Activated CD4-positive, alpha-beta T cell treated with anti-CD3 and anti-CD28 coated beads, Interleukin-2, Interleukin-4, amounts not matched to agents 100 ng/mL and 50 ng/mL, durations not matched to agents 16 hours and 8 hours (primary cell): Measurements from ENCODE around the gene GLS.

Experiments used
- DNase-seq: peaks from one replicate; pipeline ENCODE4 v3.0.0-alpha.2; 2020; ENCODE audit warnings: low spot score

Gene GLS

DNA sequence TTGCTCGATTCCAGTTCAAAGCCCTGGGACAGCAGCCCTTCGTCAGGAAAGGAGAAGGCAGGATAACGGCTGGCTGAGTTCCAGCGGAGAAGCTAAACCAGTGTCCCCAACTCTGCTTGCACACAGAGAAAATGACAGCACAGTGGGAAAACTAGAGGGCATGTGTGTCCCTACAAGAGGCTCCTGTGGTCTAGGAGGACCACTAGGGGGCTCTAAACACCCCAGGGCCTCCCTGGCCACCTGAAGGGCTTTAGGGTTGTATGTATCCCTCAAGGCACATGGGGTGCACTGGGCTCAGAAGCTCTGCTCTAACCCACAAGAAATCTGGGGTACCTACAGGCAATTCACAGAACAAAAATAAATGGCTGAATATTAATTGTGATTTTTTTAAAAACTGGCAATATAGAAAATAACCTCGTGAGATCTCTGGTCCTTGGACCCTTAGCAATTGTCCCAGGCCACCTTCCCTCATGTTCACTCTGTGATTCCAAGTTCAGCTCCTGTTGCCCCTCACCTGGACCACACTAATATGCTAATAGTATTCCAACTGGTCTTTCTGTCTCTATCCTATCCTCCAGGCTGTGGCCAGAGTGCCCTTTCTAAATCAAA lies 115.8 kb downstream of the GLS start:
- DNase-seq, result no peak

DNA sequence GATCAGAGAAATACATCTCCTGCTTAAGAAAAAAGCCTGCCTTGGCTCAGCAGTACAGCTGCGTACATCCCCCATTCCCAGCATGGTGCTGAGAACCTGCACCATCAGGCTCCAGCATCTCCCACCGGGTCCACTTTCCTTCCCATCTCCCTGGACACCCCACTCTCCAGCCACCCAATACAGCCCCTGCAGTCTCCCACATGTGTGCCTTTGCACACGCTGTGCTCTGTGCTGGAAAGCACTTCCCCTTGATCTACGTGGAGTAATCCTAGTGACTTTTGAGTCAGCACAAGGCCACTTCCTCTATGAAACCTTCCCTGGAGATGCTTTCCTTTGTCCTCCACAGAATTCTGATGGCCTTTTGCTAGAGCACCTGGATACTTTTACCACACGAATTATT lies 116.3 kb downstream of the GLS start:
- DNase-seq, result no peak

DNA sequence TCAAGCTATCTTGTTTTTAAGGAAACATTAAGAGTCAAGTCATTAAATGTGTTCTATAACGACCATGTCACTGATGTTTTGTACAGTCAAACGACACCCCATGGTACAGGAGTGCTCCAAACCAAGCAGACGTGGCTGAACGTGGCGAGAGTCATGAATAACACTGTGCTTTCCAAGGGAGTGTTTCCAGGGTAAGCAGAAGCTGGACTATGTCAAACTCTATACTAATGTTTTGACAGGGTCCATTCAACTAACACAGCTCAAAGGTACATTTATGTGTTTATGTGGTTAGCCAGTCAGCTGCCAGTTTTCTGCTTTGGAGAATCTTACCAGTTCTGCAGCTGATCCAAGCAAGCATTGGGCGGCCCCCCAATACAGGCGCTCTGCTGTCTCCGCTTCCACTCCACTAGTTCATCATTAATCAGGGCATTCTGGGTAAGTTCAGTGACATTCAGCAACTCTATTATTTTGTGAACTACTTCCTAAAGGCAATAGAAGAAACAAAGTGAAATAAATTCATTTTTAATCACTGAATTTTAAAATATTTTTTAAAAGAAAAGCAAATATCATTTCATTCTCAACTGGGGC lies 117.0 kb downstream of the GLS start:
- DNase-seq, result no peak

DNA sequence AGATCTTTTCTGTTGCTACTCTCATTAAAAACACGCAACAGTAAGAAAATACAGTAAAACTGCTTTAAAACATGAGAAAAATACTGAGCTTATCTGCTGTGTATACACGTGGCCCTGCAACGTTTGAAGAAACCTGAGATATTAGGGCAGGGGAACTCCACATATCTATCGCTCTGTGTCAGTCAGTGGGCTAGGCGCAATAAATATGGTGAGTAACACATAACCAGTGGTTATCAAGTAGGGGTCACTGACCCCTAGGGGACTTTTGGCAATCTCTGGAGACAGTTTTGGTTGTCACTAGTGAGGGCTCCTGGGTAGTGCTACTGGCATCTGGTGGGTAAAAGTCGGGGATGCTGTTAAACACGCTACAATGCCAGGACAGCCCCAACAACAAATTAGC lies 118.4 kb downstream of the GLS start:
- no peak for DNase-seq

DNA sequence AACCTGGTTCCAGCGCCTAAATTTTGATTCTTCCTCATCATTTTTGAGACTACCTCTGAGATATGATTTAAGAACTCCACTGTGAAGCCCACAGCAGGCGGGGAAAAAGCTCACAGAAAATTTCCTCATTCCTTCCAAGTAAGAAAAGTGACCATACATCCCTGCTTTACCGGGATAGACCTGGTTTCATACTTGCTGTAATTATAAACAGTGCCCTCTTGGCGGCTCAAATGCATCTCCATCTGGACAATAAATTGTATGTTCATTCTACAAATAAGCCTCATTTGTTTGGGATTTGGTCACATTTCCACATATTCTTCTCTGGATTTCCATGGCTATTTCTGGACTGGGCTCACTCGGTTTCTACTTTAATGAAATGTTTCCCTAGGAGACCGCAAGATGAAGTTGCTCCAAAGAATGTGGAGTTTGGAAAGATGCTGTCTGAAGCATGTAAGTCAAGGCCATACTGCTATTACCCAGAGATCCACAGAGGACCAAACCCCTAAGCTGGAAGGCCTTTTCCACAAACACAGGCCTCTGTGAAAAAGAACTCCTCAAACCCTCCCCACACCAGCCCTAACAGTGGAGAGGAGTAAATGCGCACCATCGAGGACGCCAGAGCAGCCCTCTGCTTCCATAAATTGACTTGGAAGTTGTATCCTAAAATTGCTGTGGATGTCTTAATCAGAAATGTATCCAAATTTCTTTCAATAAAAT lies 119.5 kb downstream of the GLS start:
- DNase-seq, result no peak

DNA sequence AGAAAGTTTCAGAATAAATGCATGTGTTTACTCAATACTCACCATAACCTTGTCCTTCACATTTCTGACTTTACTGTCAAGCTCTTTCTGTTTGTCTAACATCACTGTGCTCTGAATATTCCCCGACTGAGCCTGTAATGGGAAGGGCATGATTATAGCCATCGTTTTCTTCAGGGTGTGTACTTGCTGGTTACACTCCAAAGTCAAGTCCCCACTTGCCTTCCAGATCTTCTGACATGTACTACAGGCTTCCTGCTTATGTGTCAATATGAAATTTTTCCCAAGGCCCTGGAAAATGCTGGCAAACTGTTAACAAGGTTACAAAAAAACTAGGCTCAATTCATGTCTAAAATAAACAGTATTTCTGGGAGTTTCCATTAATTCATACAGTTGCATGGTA lies 120.4 kb downstream of the GLS start:
- no peak for DNase-seq

DNA sequence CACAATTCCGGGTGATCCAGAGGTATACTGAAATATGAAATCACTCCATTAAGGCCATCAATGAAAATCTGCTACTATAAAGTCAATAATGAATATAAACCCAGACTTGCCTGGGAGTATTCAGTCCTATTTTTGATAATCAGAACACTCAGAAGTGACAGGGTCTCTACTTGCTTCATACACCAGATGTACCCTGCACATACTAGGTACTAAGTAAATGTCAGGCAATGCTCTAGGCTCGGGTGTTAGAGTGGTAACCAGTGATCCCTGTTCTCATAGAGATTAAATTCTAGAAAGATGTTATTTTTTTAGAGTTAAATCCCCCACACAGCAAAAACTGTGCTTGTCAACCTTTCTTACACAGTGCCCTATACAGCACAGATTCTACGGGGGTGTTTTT lies 121.0 kb downstream of the GLS start:
- no peak for DNase-seq

DNA sequence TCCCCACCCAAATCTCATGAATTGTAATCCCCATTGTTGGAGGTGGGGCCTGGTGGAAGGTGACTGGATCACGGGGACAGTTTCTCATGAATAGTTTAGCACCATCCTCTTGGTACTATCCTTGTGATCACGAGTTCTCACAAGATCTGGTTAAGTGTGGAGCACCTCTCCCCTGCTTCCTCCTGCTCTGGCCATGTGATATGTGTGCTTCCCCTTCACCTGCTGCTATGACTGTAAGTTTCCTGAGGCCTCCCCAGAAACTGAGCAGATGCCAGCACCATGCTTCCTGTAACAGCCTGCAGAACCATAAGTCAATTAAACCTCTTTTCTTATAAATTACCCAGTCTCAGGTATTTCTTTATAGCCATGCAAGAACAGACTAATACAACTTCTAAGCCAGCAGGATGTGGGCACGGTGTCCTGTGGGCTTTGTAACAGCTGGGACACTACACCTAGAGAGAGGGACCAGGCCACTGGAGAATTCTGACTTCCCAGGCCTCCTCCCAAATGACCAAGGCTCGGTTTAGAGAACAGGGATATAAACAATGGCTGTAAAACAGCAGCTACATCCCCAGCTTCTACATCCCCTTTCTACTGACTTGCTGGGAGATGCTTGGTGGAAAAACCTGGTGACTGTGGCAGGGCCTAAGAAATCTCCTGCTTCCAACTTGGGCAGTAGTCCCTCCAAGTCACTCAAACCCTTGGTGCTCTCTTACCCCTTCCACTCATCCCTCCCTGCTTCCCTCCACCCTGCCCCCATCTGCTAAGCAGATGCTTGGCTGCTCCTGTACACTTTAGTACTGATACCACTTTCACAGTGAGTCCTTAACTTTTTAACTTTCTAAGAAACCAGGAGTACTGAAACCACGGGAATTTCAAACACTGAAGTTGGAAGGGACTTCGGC lies 123.0 kb downstream of the GLS start:
- no peak for DNase-seq

DNA sequence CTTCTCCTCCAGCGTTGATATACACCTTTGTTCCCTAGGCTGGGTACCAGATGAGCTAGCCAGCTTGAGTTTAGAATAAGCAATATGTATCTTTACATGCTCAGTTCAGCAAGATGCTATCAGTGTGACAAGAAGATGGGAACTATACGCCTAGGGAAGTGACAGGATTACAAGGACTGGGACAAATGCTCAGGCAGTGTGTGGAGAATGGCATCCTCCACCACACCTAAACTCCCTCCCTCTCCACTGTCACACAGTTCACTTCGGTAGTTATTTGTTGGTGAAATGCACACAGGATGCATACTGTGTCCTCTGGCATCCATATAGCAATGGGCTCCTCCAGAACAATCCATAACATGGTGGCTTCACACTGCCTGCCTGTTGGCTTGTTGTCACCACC lies 125.7 kb downstream of the GLS start:
- no peak for DNase-seq

DNA sequence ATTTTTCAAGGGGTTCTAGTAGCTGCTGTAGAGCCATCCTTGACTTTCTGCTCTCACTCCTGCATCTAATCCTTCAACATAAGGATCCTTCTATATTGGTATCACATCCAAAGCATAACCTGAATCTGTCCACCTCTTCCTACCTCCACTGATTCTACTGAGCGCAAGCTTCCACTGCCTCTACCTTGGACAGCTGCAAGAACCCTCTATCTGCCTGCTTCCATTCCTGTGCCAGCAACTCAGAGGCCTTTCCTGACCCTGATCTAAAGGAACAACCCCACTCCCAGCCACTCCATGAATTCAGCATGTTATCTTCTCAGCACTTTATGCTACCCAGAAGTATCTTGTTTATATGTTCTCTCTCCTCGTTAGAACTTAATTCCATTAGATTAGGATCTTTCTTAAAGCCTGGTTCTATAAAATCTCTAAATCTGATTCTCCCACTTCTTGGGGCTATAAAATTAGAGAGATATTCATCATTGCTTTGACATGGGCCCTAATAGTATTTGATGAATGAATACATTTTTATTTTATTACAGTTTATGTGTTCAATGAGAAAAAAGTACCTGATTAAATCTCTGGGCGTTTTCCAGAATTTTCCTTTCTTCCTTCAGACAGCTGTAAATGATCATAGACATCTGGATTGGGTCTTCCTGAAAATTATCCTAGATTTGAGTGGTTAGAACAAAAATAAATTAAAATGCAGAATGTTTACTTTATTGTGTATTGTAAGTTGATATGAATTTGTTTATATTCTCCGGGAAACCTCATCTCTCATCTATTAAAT lies 126.6 kb downstream of the GLS start:
- no peak for DNase-seq

DNA sequence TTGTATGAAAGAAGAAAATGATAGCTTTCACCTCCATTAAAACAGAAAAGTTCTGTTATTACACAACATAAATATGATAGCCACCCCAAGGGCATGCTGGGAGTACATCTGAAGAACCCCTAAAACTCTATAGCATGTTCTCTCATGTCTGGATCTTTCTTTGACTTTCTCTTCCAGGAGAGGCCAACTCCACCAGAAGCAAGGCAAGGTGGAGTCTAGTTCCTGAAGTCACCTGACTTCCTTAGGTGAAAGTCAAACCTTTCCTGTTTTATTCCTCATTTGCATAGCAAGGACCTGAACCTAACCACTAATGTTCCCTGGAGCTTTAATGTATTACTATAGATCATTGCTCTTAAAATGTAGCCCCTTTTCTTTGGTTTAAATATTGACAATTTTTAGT lies 127.7 kb downstream of the GLS start:
- DNase-seq, result no peak

DNA sequence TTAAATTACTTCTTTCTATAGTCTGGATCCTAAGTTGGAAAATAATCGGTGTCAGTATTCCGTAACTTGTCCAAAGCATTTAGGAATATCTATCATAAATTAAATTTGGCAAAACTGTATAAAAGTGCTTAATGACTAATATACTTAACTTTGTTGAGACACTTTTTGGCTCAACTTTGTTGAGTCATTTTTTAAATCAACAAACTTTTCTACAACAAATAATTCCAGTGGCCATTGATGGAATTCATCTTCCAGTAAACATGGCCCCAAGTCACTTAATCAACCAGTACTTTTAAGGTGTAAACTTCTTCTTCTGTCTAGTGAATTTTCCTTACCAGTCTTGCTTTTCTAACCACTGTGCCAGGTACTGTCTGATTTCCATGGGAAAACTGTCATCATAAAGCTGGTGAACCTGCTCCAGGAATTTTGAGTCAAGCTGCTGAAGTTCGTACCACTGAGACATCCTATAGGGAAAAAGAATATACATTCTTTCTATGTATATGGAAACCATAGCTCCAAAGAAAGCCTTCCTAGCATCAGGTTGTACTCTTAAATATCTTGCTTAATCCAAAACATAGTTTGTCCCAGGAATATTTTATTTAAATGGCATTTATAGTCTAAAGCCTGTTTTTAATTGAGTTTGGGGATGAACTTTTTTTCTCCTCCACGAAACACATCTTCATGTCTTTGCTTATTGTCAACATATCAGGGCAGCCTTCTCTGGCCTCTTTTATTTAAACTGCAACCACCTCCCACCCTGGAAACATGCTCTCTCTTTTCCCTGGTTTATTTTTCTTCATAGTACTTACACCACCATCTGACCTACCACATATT lies 129.1 kb downstream of the GLS start:
- no peak for DNase-seq

DNA sequence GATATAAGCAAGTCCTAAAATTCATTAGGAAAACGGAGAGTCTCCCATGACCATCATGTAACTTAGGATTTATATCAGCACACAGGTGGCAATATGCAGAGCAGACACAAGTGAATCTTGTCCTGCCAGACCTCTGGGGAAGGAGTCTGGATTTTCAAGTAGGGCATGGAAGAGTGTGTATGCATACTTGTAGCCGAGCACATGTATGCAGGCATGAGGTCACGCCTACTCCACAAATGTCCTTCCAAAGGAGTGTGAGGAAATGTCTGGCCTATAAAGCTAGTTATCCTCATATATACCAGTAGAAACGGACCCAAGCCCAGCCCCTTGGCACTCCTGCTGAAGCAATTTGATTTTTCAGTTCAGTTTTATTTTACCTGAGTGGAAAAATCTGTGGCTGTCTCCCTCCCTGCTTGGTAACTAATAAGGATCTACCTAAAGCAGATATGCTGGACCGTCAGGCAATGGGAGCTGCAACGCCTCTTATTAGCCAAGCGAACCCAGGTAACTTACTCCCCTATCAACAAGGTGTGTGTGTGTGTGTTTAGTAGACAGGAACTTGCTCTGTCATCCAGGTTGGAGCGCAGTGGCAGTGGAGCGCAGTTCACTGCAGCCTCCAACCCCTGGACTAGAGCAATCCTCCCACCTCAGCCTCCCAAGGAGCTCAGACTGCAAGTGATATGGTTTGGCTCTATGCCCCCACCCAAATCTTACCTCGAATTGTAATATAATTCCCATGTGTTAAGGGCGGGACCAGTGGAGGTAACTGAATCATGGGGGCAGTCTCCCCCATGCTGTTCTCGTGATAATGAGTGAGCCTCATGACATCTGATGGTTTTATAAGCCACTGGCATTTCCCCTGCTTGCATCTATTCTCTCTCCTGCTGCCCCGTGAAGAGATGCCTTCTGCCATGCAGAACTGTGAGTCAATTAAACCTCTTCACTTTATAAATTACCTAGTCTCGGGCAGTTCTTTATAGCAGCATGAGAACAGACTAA lies 130.6 kb downstream of the GLS start:
- no peak for DNase-seq

DNA sequence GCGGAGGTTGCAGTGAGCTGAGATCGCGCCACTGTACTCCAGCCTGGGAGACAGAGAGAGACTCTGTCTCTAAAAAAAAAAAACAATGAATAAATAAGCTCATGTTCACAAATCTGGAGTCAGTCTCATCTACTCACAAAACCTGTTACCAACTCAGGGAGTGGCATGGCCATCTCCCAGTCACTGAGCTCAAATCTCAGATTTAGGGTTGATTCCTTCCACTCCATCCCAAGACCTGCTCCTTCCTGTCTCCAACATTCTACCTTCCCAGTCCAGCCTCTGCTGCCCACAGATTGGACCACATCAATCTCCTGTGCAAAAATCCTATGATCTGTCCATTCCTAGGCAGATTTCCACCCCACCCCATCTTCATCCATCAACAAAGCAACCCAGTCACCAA lies 131.7 kb downstream of the GLS start:
- no peak for DNase-seq

DNA sequence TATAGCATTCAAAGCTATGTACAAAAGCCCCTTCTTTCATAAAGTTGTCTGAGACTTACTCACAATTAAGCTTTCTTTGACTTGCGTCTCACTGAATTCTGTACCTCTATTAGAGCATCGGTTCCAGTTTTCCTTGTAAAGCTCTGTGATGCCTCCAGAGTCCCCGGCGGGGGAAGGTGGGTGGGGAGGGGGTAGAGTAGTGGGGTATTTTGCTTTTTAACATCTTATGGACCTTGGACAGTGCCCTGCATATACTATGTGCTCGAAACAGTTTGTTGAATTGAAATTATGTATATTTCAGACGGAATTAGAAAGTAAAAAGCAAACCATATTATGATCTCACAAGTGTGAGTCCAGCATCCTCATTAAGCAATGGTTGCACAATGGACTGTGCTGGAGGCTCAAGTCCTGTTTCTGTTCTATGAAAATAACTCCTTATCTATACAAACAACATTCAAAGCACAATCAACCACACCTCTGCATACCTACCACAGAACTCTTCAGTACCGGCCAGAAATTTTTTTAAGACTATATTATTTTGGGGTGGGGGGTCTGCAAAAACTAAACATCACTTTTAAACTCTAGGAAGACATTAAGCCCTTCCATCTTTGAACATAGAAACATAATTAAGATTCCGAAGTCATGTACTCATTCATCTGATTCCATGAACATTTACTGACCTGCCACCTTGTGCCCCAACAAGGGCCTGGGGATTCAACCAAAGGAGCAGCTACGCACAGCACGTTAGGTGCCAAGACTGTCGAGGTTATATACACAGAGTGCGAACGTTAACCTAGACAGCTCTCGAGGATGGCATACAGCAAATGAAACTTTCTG lies 132.4 kb downstream of the GLS start:
- DNase-seq, result no peak

DNA sequence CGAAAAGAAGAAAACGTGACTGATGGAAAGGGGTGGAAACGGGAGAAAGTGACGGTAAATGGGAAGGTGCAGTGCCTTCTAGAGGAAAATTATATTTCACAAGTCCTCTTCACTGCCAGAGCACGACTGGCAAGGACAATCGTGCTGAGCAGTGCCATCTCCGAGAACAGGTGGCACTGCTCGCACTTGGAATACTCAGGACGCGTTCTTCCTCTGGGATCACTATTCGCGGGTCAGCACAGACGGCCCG lies 133.0 kb downstream of the GLS start:
- no peak for DNase-seq

DNA sequence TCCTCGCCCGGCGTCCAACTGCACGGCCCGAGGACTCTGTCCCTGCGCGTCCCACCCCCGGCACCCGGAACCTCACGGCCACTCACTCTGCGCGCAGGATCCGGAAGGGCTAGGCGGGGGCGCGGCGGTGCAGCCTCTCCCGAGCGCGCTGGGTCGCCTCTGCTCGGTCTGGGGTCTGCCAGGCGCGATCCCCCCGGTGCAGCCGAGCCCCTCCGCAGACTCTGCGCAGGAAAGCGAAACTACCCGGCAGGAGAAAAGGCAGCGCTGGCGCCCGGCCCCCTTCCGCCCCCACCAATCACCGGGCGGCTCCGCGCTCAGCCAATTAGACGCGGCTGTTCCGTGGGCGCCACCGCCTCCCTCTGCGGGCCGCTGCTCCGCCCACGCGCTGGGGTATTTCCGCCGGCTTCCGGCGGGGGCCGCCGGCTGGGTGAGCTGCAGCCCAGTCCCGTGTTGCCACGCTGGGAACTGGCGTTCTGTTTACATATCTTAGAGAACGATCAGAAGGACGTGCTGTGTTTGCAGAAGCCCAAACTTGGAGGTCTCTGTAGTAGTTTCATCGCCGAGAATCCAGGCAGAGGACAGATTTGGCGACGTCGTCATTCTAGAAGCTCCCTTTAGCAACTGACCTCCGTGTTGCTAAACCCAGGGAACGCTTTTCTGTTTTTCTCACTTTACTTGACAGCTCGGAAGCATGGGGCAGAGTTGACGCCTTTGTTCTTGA lies 133.5 kb downstream of the GLS start, which contains the start of gene STAT1:
Gene STAT1, minus strand, starts transcription at position 240 of the 721 bp plus-strand sequence. CDS start 4,168 bp downstream, outside the sequence.
- DNase-seq, result peak; percentile 97

DNA sequence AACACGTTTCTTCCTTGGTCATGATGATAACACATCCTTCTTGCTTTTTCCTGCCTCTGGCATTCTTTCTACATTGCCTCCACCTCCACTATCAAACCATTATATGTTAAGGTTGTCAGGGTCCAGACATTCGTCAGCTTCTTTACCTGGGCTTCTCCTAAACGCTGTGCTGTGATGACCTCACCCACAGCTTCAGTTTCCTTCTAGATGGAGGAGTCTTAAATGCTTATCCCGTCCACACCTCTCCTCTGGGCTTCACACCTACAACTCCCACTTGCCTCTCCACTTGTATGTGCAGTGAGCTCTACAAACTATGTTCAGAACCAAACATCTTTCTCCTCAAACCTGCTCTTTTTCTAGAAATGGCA lies 134.0 kb downstream of the GLS start:
- no peak for DNase-seq
